SK-N-SH treated with all-trans-retinoic acid at 6 μM for 48 hours (cell line): ENCODE results near the gene CPNE5.
A peak's percentile ranks its signal among the peaks of the same experiment; 100 is the strongest.

Experiments used
- ATAC-seq: fragments of 200-7000 bp; cut with Tn5 transposase; 3 replicates; pipeline ENCODE4 v1.9.1; 2020; ENCODE audit warnings: mild to moderate bottlenecking, moderate library complexity
- BACH2 ChIP-seq: fragments of 250-450 bp; sonication (Bioruptor Pico); IDR thresholded peaks from 2 replicates; pipeline ENCODE4 v1.9.0; 2021; ENCODE audit warnings: mild to moderate bottlenecking, borderline replicate concordance
- CSDC2 ChIP-seq: fragments of 250-450 bp; sonication (Bioruptor Pico); IDR thresholded peaks from 2 replicates; pipeline ENCODE4 v1.5.0; 2020; ENCODE audit warnings: mild to moderate bottlenecking, moderate library complexity
- ESRRG ChIP-seq: fragments of 250-450 bp; sonication (Bioruptor Pico); IDR thresholded peaks from 2 replicates; pipeline ENCODE4 v1.6.1; 2021; ENCODE audit warnings: mild to moderate bottlenecking
- ISL1 ChIP-seq: fragments of 250-450 bp; sonication (Bioruptor Pico); IDR thresholded peaks from 2 replicates; pipeline ENCODE4 v2.1.2; 2022; ENCODE audit warnings: mild to moderate bottlenecking, moderate library complexity
- OSR1 ChIP-seq: fragments of 250-450 bp; sonication (Bioruptor Pico); IDR thresholded peaks from 2 replicates; pipeline ENCODE4 v1.8.0; 2022; ENCODE audit warnings: moderate library complexity, mild to moderate bottlenecking, inconsistent platforms
- PPARA ChIP-seq: fragments of 250-450 bp; sonication (Bioruptor Pico); IDR thresholded peaks from 2 replicates; pipeline ENCODE4 v1.5.0; 2020; ENCODE audit warnings: mild to moderate bottlenecking, borderline replicate concordance
- RARB ChIP-seq: fragments of 250-450 bp; sonication (Bioruptor Pico); IDR thresholded peaks from 2 replicates; pipeline ENCODE4 v1.8.0; 2021; ENCODE audit warnings: mild to moderate bottlenecking, moderate library complexity
- SNAI2 ChIP-seq: fragments of 250-450 bp; sonication (Bioruptor Pico); IDR thresholded peaks from 2 replicates; pipeline ENCODE4 v1.5.0; 2020; ENCODE audit warnings: mild to moderate bottlenecking, moderate library complexity
- TCF4 ChIP-seq: fragments of 250-450 bp; sonication (Bioruptor Pico); IDR thresholded peaks from 2 replicates; pipeline ENCODE4 v1.8.0; 2021; ENCODE audit warnings: mild to moderate bottlenecking, moderate library complexity, borderline replicate concordance
- TOX ChIP-seq: fragments of 250-450 bp; sonication (Bioruptor Pico); IDR thresholded peaks from 2 replicates; pipeline ENCODE4 v1.8.0; 2021; ENCODE audit warnings: mild to moderate bottlenecking, moderate library complexity, borderline replicate concordance
- ZC3H10 ChIP-seq: fragments of 250-450 bp; sonication (Bioruptor Pico); IDR thresholded peaks from 2 replicates; pipeline ENCODE4 v1.5.1; 2021; ENCODE audit warnings: mild to moderate bottlenecking, moderate library complexity
- ZFP3 ChIP-seq: fragments of 250-450 bp; sonication (Bioruptor Pico); IDR thresholded peaks from 2 replicates; pipeline ENCODE4 v1.5.0; 2020; ENCODE audit warnings: mild to moderate bottlenecking, moderate library complexity
- ZFP30 ChIP-seq: fragments of 450-650 bp; formaldehyde crosslinking; IDR thresholded peaks from 2 replicates; pipeline ENCODE4 v1.5.0; 2022; ENCODE audit warnings: mild to moderate bottlenecking, moderate library complexity
- ZNF565 ChIP-seq: fragments of 450-650 bp; formaldehyde crosslinking; conservative IDR thresholded peaks from 2 replicates; pipeline ENCODE4 v1.5.0; 2020; ENCODE audit warnings: low read depth, mild to moderate bottlenecking, moderate library complexity
- ZNF70 ChIP-seq: fragments of 450-650 bp; formaldehyde crosslinking; IDR thresholded peaks from 2 replicates; pipeline ENCODE4 v1.5.0; 2020; ENCODE audit warnings: mild to moderate bottlenecking, moderate library complexity
- ZNF8 ChIP-seq: fragments of 450-650 bp; formaldehyde crosslinking; IDR thresholded peaks from 2 replicates; pipeline ENCODE4 v1.5.0; 2020; ENCODE audit warnings: mild to moderate bottlenecking, moderate library complexity
- TF ChIP-seq, protein P1 (sequence below): fragments of 250-450 bp; sonication (Bioruptor Pico); IDR thresholded peaks from 2 replicates; pipeline ENCODE4 v1.5.1; 2021; ENCODE audit warnings: mild to moderate bottlenecking, moderate library complexity
- TF ChIP-seq, protein P2 (sequence below): fragments of 250-450 bp; sonication (Bioruptor Pico); IDR thresholded peaks from 2 replicates; pipeline ENCODE4 v1.5.0; 2020; ENCODE audit warnings: mild to moderate bottlenecking, moderate library complexity
- TF ChIP-seq, protein P3 (sequence below): fragments of 250-450 bp; sonication (Bioruptor Pico); IDR thresholded peaks from 2 replicates; pipeline ENCODE4 v1.8.0; 2020; ENCODE audit warnings: mild to moderate bottlenecking, moderate library complexity, borderline replicate concordance

CPNE5 gene

DNA sequence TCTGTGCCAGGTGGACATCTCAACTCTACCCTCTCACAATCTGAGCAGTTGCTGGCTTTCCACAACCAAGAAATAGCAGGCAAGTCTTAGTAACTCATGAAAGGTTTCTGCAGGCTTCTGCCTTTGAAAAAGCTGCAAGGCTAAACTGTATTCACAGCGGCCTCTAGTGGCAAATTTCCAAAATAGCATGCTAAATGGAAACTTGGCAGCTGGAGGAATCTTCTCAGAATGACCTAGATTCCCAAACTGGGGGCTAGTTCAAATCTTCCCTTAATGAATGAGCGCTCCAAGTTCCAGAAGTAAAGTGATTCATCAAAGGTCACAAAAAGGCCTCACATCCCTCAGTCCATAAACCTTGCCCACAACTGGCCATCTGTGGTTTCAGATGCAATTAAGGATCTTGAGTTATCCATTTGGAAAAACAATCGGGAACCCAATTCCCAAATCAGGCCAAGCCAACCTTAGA, 11.9 kb upstream of the CPNE5 start:
- ATAC-seq: peak; percentile 57
- no peak for TF ChIP-seq PPARA (CRISPR knock-in tag)
- no peak for TF ChIP-seq ZFP3 (CRISPR knock-in tag)
- no peak for TF ChIP-seq TCF4 (CRISPR knock-in tag)
- TF ChIP-seq OSR1: no peak
- no peak for TF ChIP-seq ZFP30 (CRISPR knock-in tag)
- TF ChIP-seq, protein P1, sequence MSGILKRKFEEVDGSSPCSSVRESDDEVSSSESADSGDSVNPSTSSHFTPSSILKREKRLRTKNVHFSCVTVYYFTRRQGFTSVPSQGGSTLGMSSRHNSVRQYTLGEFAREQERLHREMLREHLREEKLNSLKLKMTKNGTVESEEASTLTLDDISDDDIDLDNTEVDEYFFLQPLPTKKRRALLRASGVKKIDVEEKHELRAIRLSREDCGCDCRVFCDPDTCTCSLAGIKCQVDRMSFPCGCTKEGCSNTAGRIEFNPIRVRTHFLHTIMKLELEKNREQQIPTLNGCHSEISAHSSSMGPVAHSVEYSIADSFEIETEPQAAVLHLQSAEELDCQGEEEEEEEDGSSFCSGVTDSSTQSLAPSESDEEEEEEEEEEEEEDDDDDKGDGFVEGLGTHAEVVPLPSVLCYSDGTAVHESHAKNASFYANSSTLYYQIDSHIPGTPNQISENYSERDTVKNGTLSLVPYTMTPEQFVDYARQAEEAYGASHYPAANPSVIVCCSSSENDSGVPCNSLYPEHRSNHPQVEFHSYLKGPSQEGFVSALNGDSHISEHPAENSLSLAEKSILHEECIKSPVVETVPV (CRISPR knock-in tag): no peak
- no peak for TF ChIP-seq RARB (CRISPR knock-in tag)
- TF ChIP-seq SNAI2: no peak
- no peak for TF ChIP-seq ZC3H10
- no peak for TF ChIP-seq CSDC2 (CRISPR knock-in tag)

DNA sequence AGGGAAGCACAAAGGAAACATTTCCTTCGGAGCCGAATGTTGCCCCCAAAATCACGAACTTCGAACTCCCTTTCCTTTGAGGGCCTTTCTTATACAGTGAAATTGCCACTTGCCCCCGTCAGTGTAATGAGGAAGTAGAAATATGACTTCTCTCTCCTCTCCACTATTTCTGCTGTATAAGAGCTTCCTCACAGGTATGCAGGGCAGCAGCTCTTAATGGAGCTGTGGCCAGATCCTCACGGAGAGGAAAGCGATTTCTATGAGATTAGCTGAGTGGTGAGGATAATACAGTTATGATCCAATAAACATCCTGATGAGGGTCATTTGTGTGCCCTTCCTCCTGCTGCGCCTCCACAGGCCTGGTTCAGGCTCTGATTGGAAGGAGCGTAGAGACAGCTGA, 10.8 kb upstream of the CPNE5 start:
- TF ChIP-seq OSR1: no peak
- no peak for TF ChIP-seq ZFP3 (CRISPR knock-in tag)
- TF ChIP-seq ZC3H10: no peak
- TF ChIP-seq SNAI2: no peak
- TF ChIP-seq ISL1: no peak
- no peak for TF ChIP-seq BACH2 (CRISPR knock-in tag)
- TF ChIP-seq, protein P2, sequence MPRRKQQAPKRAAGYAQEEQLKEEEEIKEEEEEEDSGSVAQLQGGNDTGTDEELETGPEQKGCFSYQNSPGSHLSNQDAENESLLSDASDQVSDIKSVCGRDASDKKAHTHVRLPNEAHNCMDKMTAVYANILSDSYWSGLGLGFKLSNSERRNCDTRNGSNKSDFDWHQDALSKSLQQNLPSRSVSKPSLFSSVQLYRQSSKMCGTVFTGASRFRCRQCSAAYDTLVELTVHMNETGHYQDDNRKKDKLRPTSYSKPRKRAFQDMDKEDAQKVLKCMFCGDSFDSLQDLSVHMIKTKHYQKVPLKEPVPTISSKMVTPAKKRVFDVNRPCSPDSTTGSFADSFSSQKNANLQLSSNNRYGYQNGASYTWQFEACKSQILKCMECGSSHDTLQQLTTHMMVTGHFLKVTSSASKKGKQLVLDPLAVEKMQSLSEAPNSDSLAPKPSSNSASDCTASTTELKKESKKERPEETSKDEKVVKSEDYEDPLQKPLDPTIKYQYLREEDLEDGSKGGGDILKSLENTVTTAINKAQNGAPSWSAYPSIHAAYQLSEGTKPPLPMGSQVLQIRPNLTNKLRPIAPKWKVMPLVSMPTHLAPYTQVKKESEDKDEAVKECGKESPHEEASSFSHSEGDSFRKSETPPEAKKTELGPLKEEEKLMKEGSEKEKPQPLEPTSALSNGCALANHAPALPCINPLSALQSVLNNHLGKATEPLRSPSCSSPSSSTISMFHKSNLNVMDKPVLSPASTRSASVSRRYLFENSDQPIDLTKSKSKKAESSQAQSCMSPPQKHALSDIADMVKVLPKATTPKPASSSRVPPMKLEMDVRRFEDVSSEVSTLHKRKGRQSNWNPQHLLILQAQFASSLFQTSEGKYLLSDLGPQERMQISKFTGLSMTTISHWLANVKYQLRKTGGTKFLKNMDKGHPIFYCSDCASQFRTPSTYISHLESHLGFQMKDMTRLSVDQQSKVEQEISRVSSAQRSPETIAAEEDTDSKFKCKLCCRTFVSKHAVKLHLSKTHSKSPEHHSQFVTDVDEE (CRISPR knock-in tag): no peak
- no peak for ATAC-seq

DNA sequence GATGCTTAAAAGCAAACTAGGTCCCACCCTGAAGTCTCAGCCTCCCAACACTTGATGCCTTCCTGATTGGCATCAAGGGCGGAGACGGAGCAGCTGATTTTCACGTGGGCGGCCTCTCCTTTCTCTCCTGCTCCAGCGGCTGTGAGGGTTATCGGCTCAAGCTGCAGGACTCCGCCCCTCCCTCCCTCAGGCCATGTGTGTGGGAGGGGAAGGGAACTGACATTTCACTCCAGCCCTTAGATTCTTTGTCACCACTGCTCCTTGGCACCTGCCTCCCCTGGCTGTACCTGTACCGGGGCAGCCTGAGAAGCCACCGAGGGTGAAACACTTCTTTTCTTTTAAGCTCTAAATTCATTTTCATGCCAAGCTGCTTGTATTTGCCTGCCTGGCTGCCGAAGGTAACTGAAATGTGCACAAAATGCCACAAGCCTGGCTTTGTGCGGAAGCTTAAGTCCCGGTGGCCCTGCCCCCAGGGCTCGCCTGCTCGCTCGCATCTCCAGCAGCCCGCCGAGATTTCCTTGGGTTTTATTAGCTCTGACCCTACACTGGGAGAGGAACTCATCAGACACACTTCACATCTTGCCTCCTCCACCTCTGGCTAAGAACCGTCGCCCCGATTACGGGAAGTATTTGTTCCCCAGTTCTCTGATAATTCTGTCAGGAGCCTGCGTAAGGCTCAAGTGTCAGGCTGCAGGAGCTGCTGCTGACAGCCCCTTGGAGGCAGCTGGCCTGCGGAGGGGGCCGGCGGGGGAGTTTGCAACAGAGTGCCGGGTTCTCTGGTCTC, 9.6 kb upstream of the CPNE5 start:
- TF ChIP-seq RARB (CRISPR knock-in tag) (no peak), ZNF70 (CRISPR knock-in tag) (no peak), ISL1 (no peak), ESRRG (no peak), BACH2 (CRISPR knock-in tag) (no peak), PPARA (CRISPR knock-in tag) (no peak), ZFP3 (CRISPR knock-in tag) (no peak), TOX (CRISPR knock-in tag) (no peak), ZNF8 (CRISPR knock-in tag) (no peak), ZNF565 (CRISPR knock-in tag) (no peak)
- TF ChIP-seq, protein P3, sequence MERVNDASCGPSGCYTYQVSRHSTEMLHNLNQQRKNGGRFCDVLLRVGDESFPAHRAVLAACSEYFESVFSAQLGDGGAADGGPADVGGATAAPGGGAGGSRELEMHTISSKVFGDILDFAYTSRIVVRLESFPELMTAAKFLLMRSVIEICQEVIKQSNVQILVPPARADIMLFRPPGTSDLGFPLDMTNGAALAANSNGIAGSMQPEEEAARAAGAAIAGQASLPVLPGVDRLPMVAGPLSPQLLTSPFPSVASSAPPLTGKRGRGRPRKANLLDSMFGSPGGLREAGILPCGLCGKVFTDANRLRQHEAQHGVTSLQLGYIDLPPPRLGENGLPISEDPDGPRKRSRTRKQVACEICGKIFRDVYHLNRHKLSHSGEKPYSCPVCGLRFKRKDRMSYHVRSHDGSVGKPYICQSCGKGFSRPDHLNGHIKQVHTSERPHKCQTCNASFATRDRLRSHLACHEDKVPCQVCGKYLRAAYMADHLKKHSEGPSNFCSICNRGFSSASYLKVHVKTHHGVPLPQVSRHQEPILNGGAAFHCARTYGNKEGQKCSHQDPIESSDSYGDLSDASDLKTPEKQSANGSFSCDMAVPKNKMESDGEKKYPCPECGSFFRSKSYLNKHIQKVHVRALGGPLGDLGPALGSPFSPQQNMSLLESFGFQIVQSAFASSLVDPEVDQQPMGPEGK (CRISPR knock-in tag): no peak
- TF ChIP-seq, protein P2 (CRISPR knock-in tag): no peak
- TF ChIP-seq, protein P1 (CRISPR knock-in tag): no peak
- no peak for ATAC-seq
